ENCODE results near the gene DDAH1.

DDAH1 gene

GRCh38 chr1:85386068-85386722 lies 78.8 kb downstream of the DDAH1 start:
- DNase-seq: no peak

DNA sequence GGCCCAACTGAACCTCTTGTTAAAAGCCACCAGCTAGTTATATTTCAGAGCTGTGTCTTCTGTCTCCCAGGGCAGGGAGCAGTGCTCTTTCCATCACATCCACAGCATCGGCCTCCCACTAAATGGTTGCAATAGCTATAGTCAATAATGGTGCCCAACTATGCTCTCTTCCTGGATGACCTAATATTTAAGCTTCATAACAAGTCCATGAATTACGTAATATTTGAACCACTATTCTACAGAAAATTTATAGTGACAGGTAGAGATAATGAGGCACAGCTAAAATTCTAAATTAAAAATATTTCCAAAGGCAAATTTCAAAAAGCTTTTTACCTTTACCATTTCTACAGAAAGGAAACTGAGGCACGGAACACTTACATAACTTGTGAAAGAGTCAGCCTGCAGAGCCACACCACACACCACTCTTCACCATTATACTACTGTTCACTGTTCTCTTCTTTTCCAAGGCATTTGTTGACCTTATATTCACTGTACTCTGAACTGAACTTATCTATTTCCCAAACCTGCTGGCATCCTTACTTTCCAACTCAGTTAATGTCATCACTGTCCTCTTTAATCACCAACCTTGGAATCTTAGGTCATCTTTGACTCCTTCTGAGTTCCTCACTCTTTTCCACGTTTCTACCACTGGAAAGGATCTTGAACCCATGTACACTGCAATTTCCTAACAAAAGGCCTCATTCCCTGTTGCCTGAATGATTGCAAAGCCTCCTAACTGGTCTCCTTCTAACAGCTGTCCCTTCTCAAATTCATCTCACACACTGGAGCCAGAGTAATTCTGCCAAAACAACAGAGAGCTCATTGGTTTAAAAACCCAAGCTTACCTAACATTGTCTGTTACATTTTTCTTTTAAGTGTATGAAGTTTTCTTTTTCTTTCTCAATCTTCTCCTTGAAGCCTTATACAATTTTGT lies 85.5 kb downstream of the DDAH1 start:
- DNase-seq: no peak

DNA sequence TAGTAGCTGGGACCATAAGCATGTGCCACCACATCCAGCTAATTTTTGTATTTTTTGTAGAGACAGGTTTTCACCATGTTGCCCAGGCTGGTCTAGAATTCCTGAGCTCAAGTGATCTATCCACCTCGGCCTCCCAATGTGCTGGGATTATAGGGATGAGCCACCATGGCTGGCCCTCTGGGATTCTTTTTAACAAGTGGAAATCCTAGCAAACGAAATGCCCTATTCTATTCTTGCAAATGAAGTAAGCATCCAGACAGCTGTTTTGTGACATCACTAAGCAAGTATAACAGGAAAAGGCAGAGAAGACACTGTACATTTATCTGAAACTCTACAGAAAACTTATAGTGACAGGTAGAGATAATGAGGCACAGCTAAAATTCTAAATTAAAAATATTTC lies 86.4 kb downstream of the DDAH1 start:
- DNase-seq: peak; percentile 24

DNA sequence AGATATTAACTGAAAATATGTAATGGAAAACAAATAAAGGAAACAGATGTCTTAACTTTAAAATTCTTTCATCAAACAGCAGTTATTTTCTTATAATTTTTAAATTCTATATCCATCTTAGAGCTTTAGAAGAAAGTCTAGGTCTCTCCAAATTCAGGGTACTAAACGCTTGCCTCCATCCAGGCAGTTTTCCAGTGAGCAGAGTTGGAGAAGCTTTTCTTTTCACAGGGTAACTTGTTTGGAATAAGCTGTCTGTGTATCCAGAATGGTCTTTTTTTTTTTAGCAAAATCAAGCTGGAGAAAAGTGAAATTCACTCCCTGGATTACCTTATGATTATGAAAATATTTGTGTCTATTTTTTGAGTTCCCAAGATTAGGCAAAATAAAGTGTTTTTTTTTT lies 88.6 kb downstream of the DDAH1 start:
- DNase-seq: no peak

DNA sequence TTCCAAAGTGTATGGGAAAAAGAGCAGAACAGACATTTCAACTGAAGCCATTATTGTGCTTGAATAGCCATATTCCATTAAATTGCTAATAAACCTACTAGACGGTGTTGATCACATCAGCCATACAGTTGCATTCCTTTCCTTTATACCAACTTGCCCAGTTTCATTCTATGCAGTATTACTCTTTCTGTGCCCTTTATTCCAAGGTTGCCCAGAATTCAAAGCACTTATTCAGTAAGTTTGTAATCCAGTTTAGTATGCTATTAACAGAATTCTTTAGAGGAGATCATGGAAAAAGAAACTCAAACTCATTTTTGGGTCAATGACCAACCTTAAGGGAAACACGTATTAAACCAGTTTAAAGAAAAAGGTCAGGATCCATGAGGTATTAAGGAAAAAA lies 89.5 kb downstream of the DDAH1 start:
- DNase-seq: no peak

GRCh38 chr1:85374160-85374559 lies 90.8 kb downstream of the DDAH1 start:
- DNase-seq: no peak

DNA sequence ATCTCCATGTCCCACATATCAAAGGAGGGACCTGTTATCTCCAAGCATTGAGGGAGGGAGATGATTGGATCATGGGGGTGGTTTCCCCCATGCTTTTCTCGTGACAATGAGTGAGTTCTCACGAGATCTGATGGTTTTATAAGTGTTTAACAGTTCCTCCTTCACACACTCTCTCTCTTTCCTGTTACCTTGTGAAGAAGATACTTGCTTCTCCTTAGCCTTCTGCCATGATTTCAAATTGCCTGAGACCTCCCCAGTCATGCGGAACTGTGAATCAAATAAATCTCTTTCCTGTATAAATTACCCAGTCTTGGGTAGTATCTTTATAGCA lies 91.6 kb downstream of the DDAH1 start:
- DNase-seq: no peak

- DNase-seq: no peak
Observed at GRCh38 chr1:85372683-85373377, 92.1 kb downstream of the DDAH1 start.

DNA sequence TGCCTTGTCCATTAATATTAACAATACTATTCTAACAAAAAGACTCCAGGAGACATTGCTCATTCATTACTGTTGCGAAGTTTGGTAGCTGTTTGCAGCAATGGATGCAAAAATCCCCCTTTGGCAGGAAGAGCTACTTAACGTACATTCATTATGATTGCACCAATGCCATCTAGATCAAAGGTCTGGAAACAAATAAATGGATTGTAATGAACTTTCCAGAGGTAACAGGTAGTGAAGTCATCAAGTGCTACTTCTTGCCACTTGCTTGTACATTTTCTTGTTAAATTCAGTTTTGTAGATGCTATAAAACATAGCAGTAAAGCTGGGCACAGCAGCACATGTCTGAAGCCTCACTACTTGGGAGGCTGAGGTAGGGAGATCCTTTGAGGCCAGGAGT lies 93.9 kb downstream of the DDAH1 start:
- no peak for DNase-seq

DNA sequence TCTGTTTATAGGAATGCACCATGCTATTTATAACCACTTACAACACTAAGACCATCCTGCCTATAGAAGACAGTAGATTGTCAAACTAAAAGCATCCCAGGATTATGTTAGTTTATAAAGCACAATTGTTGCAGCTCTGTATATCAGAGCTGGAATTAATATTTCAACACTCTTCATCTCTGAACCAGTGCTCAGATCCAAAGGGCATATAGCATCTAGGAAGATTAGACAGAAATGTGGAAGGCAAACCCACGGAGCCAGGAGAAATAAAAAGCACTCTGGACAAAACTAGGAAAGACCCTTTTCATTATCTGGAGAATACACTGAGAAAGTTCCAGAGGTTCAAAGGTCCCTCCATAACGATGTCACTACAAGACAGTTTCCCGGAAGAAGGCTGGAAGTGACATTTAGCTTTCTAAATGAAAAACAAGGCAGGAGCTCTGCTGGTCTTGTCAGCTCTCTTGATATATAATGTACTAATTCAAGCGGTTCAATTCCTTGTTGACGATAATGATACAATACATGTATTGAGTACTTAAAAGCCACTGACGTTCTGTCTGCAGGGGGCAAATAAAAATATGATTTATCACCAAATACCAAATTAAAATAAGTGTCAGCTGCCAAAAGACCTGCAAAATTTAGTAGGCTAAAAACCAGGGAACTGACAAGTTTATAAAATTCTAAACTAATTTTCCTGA lies 96.7 kb downstream of the DDAH1 start:
- no peak for DNase-seq

DNA sequence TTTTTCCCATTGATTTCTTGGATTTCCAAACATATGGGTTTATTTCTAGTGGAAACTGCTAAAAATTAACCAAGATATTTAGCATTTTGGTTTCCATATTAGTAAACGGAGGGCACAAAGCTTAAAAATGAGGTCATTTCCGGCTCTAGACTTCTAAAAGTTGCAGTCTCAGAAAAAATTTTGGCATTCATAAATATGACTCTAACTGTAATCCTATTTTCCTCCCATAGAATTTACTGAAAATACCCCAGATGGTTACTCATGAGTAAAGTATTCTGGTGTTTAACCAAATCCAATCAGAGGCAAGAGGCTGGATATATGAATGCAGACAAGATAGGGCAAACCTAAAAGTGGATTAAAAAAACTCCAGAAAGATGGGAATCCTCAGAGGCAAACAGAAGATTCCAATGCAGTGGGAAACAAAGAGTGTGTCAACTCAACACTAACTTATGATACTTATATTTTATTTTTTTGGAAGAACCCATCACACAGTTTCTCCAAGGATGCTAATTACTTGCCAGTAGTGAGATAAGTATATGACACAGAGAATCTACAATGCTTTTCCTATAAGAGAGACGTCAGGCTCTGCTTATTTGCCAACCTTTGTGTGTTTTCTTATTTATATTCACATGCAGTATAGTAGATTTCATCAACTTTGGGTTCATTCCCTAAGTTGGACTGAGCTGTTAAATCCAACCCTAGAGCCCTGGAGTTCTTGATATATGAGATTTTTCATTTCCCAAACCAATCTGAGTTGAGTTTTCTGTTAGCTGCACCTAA lies 98.4 kb downstream of the DDAH1 start:
- peak; percentile 48 for DNase-seq

DNA sequence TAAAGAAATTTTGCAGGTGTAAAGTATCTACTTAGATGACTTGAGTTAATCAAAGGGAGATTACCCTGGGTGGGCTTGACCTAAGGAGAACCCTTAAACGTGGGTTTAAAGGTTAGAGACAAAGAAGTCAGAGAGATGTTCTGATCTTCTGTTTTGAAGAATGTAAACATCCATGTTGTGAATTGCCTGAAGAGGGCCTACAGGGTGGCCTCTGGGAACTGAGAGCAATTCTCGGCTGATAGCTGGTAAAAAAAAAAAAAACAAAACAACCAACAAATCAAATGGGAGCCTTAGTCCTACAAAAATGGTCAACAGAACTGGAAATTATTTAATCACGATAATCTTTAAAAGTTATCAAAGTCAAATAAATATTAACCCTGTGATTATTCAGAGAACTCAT lies 99.1 kb downstream of the DDAH1 start:
- no peak for DNase-seq

GRCh38 chr1:85363521-85363920 lies 101.4 kb downstream of the DDAH1 start:
- DNase-seq: no peak

DNA sequence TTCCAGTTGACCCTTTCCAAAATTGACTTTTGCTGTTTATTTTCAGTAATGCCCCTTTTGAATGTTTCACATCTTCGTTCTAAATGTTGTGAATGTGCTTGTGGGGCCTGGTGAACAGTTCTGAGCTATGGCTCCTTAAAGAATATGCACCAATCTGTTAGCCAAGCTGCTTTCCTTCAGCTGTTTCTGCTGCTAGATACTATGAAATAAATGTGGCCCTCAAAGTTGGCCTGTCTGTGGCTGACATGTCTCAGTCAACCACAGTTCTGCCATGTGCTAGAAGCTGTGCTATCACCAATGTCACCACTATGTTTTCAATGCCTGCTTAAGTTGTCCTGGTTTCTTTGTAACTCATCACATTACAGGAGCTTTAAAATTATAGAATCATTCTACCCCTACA lies 101.9 kb downstream of the DDAH1 start:
- no peak for DNase-seq

DNA sequence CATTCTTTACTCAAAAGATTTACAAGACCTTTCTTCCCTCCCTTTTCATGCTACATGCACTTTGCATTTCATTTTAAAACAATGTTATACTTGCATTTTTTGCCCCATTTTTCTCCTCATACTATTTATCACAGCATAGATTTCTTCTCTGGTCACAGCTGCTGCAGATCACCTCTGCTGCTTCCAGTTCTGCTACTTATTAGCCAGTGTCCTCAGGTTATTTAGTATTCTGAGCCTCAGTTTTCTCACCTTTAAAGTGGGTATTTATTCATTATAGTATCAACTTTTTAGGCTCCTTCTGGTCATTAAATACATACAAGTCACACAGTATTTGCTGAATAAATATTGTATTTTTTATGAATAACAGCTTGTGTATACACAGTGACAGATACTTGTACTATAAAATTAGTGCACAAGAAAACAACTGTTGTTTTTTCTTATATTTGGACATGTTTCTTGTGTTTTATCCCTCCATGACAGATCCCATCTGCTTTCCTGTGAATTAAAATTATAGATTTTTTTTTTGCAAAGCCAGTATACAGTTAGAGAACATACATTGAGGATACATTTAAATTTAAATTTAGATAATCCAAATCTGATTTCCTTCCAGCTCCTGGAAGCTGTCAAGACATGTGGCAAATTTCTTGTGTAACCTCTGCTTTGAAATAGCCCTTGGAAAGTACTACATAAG lies 103.2 kb downstream of the DDAH1 start:
- DNase-seq: no peak

- no peak for DNase-seq
Observed at GRCh38 chr1:85360730-85361493, 104.0 kb downstream of the DDAH1 start.

- no peak for DNase-seq
Observed at GRCh38 chr1:85359874-85360721, 104.9 kb downstream of the DDAH1 start.

GRCh38 chr1:85358702-85359438 lies 106.1 kb downstream of the DDAH1 start:
- no peak for DNase-seq

GRCh38 chr1:85357817-85358216 lies 107.1 kb downstream of the DDAH1 start:
- peak; percentile 43 for DNase-seq

All from NCI-H82 (cell line).